Mammary epithelial cell (primary cell): ENCODE measurements around the gene ITGAD.

Experiments
- CTCF ChIP-seq, 2 donors: IDR thresholded peaks in 1 of 2; conservative IDR thresholded peaks in 1 of 2; 2 replicates each; pipeline ENCODE4 v1.5.1; 2011 to 2012; ENCODE audit warnings: inconsistent platforms in 2 of 2, low read length in 2 of 2, mild to moderate bottlenecking in 2 of 2, control low read depth in 1 of 2, low read depth in 1 of 2; ENCODE audit not compliant: insufficient read depth in 1 of 2; ENCODE audit errors: extremely low read depth in 1 of 2
- EZH2 ChIP-seq: IDR thresholded peaks from 2 replicates; pipeline ENCODE4 v1.6.1; 2012; ENCODE audit warnings: low read length, inconsistent platforms, borderline replicate concordance

- TF ChIP-seq CTCF (conservative IDR thresholded peaks at IDR 0.05 in 1 of 2, IDR thresholded peaks at IDR 0.05 in 1 of 2; ENCODE audit: extremely low read depth in 1 of 2, insufficient read depth in 1 of 2, low read depth in 1 of 2, low read length in 2 of 2) = no peak
- no peak for TF ChIP-seq EZH2
These were observed 81.1 kb downstream of the ITGAD start for GRCh38 chr16:31474173-31474714.
